ENCODE measurements around the gene SC5D. TPM values are rescaled to one million over a fixed set of nuclear protein-coding genes. Genes with fewer than 3 reads are reported as not detected.

The SC5D gene
- total RNA-seq, 4 donors from 2014 or later, result 13.6 to 36.2 (median 33.4) TPM

- H3K4me3 ChIP-seq (ENCODE audit: low read depth, poor library complexity, severe bottlenecking), result no peak overlapping the region
- intact Hi-C loops (cut with DNase I; ENCODE audit: low total_unique reads), result no loop called here
- DNase-seq (ENCODE audit: low spot score in 2 of 2), result no peak
- no peak for TF ChIP-seq POLR2A (IDR thresholded peaks at IDR 0.05)
- TF ChIP-seq, protein P1, sequence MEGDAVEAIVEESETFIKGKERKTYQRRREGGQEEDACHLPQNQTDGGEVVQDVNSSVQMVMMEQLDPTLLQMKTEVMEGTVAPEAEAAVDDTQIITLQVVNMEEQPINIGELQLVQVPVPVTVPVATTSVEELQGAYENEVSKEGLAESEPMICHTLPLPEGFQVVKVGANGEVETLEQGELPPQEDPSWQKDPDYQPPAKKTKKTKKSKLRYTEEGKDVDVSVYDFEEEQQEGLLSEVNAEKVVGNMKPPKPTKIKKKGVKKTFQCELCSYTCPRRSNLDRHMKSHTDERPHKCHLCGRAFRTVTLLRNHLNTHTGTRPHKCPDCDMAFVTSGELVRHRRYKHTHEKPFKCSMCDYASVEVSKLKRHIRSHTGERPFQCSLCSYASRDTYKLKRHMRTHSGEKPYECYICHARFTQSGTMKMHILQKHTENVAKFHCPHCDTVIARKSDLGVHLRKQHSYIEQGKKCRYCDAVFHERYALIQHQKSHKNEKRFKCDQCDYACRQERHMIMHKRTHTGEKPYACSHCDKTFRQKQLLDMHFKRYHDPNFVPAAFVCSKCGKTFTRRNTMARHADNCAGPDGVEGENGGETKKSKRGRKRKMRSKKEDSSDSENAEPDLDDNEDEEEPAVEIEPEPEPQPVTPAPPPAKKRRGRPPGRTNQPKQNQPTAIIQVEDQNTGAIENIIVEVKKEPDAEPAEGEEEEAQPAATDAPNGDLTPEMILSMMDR (IDR thresholded peaks at IDR 0.05), result no peak
- 66 to 78% methylated on average over 3 of the region's 3 CpGs for WGBS, 2 donors
Measured at GRCh38 chr11:121300972-121301699, 8.6 kb downstream of the SC5D start.

GRCh38 chr11:121304759-121305158 is 12.2 kb downstream of the SC5D start:
- WGBS, 2 donors, result 50 to 57% methylated on average over 1 of the region's 1 CpG
- TF ChIP-seq POLR2A (IDR thresholded peaks at IDR 0.05), result no peak
- intact Hi-C loops (cut with DNase I; ENCODE audit: low total_unique reads), result no loop called here
- no peak for DNase-seq (ENCODE audit: low spot score in 2 of 2)
- no peak overlapping the region for H3K4me3 ChIP-seq (ENCODE audit: low read depth, poor library complexity, severe bottlenecking)

- no peak for DNase-seq (ENCODE audit: low spot score in 2 of 2)
- no peak overlapping the region for H3K4me3 ChIP-seq (ENCODE audit: low read depth, poor library complexity, severe bottlenecking)
- TF ChIP-seq, protein P1 (IDR thresholded peaks at IDR 0.05), result no peak
- no peak for TF ChIP-seq POLR2A (IDR thresholded peaks at IDR 0.05)
- intact Hi-C loops (cut with DNase I; ENCODE audit: low total_unique reads), result no loop called here
- 95 to 97% methylated on average over 3 of the region's 3 CpGs for WGBS, 2 donors
Measured at GRCh38 chr11:121308816-121309215, 16.2 kb downstream of the SC5D start.

- no peak overlapping the region for H3K4me3 ChIP-seq (ENCODE audit: low read depth, poor library complexity, severe bottlenecking)
- 91 to 92% methylated on average over 4 of the region's 4 CpGs for WGBS, 2 donors
- intact Hi-C loops (cut with DNase I; ENCODE audit: low total_unique reads), result no loop called here
- TF ChIP-seq, protein P1 (IDR thresholded peaks at IDR 0.05), result no peak
- TF ChIP-seq POLR2A (IDR thresholded peaks at IDR 0.05), result no peak
- no peak for DNase-seq (ENCODE audit: low spot score in 2 of 2)
Measured at GRCh38 chr11:121309688-121310087, 17.1 kb downstream of the SC5D start.

DNA sequence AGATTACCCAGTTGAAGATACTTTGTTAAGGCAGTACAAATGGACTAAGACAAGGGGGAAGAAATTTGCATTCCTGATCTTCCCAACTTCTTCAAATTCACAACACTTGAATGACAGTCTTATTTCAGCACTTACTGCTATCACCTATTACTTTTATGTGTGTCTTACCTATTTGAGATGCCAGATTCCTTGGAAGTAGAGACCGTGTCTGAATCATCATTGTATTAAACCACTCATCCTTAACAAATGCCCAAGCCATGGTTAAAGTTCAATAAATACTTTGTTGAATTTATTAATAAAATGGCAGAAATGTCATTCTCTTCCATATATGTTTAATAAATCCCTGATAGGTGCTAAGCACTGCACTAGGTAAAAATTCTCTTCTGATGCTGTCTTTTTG is 18.3 kb downstream of the SC5D start:
- no peak for TF ChIP-seq POLR2A (IDR thresholded peaks at IDR 0.05)
- TF ChIP-seq, protein P1 (IDR thresholded peaks at IDR 0.05), result no peak
- intact Hi-C loops (cut with DNase I; ENCODE audit: low total_unique reads), result no loop called here
- 96 to 97% methylated on average over 1 of the region's 1 CpG for WGBS, 2 donors
- H3K4me3 ChIP-seq (ENCODE audit: low read depth, poor library complexity, severe bottlenecking), result no peak overlapping the region
- DNase-seq (ENCODE audit: low spot score in 2 of 2), result no peak

- no peak for DNase-seq (ENCODE audit: low spot score in 2 of 2)
- TF ChIP-seq, protein P1 (IDR thresholded peaks at IDR 0.05), result no peak
- TF ChIP-seq POLR2A (IDR thresholded peaks at IDR 0.05), result no peak
- no peak overlapping the region for H3K4me3 ChIP-seq (ENCODE audit: low read depth, poor library complexity, severe bottlenecking)
- intact Hi-C loops (cut with DNase I; ENCODE audit: low total_unique reads), result no loop called here
Measured at GRCh38 chr11:121311373-121311772, 18.8 kb downstream of the SC5D start.
